HEK293 (cell line): Measurements from ENCODE around the gene LARP6.

Source experiments
- CTCF ChIA-PET: fragments of 350-600 bp; formaldehyde crosslinking; extraction: SDS; loops from one replicate; lab custom pipeline; 2021; ENCODE audit warnings: antibody characterized with exemption; lab: Yijun Ruan, JAX
- POLR2A ChIA-PET: fragments of 300-600 bp; formaldehyde crosslinking; extraction: SDS; loops from one replicate; lab custom pipeline; 2020; ENCODE audit warnings: antibody characterized with exemption, inconsistent platforms; lab: Yijun Ruan, JAX
- H3K27ac ChIP-seq: fragments of 200-500 bp; sonication (Bioruptor generic); 2 replicates; pipeline ENCODE4 v1.5.1; 2014; ENCODE audit warnings: low read depth, low read length, control low read depth, inconsistent platforms; ENCODE audit errors: extremely low read depth
- H3K36me3 ChIP-seq, 2 experiments: fragments of 200-500 bp in 1 of 2; sonication (Bioruptor generic) in 1 of 2; 1 replicate in 1 of 2; 2 replicates in 1 of 2; pipeline ENCODE4 v1.5.1; 2014 to 2017; ENCODE audit warnings: inconsistent platforms in 2 of 2, low read length in 2 of 2; ENCODE audit not compliant: control insufficient read depth in 2 of 2, insufficient read depth in 1 of 2
- H3K4me1 ChIP-seq: fragments of 200-500 bp; sonication (Bioruptor generic); 2 replicates; pipeline ENCODE4 v1.5.1; 2014; ENCODE audit warnings: mild to moderate bottlenecking, low read length, inconsistent platforms; ENCODE audit not compliant: control insufficient read depth, insufficient read depth
- H3K4me3 ChIP-seq: 2 replicates; pipeline ENCODE4 v1.5.1; 2011; ENCODE audit warnings: low read depth, mild to moderate bottlenecking, control low read depth, low read length, moderate library complexity
- H3K9me3 ChIP-seq: fragments of 200-500 bp; sonication (Bioruptor generic); 2 replicates; pipeline ENCODE4 v1.5.1; 2014; ENCODE audit warnings: low read depth, low read length, inconsistent platforms; ENCODE audit not compliant: control insufficient read depth, insufficient read depth
- KLF1 ChIP-seq: fragments of 450-650 bp; formaldehyde crosslinking; IDR thresholded peaks from 2 replicates; pipeline ENCODE4 v1.5.1; 2016; ENCODE audit warnings: missing biosample characterization, missing genetic modification characterization
- KLF8 ChIP-seq: fragments of 450-650 bp; formaldehyde crosslinking; IDR thresholded peaks from 2 replicates; pipeline ENCODE4 v1.5.1; 2016; ENCODE audit warnings: missing biosample characterization, missing genetic modification characterization
- OVOL3 ChIP-seq: fragments of 450-650 bp; formaldehyde crosslinking; IDR thresholded peaks from 2 replicates; pipeline ENCODE4 v1.5.1; 2016; ENCODE audit warnings: missing biosample characterization, missing genetic modification characterization
- YY1 ChIP-seq: fragments of 450-650 bp; formaldehyde crosslinking; IDR thresholded peaks from 2 replicates; pipeline ENCODE4 v1.5.1; 2018; ENCODE audit warnings: missing biosample characterization, missing genetic modification characterization
- ZNF121 ChIP-seq: fragments of 450-650 bp; formaldehyde crosslinking; IDR thresholded peaks from 2 replicates; pipeline ENCODE4 v1.5.1; 2016; ENCODE audit warnings: missing biosample characterization, missing genetic modification characterization
- ZNF169 ChIP-seq: fragments of 450-650 bp; formaldehyde crosslinking; IDR thresholded peaks from 2 replicates; pipeline ENCODE4 v1.5.1; 2016; ENCODE audit warnings: missing biosample characterization, missing genetic modification characterization
- ZNF23 ChIP-seq: fragments of 450-650 bp; formaldehyde crosslinking; IDR thresholded peaks from 2 replicates; pipeline ENCODE4 v1.5.1; 2016; ENCODE audit warnings: missing biosample characterization, missing genetic modification characterization, borderline replicate concordance
- ZNF354C ChIP-seq: fragments of 450-650 bp; formaldehyde crosslinking; IDR thresholded peaks from 2 replicates; pipeline ENCODE4 v1.5.1; 2016; ENCODE audit warnings: missing biosample characterization, missing genetic modification characterization, low read depth, borderline replicate concordance
- ZNF391 ChIP-seq: fragments of 450-650 bp; formaldehyde crosslinking; IDR thresholded peaks from 2 replicates; pipeline ENCODE4 v1.5.1; 2016; ENCODE audit warnings: low read depth, missing biosample characterization, missing genetic modification characterization, borderline replicate concordance
- ZNF510 ChIP-seq: fragments of 450-650 bp; formaldehyde crosslinking; IDR thresholded peaks from 2 replicates; pipeline ENCODE4 v1.5.1; 2018; ENCODE audit warnings: mild to moderate bottlenecking, missing genetic modification characterization, missing biosample characterization; ENCODE audit not compliant: insufficient replicate concordance
- ZNF555 ChIP-seq: fragments of 450-650 bp; formaldehyde crosslinking; conservative IDR thresholded peaks from 2 replicates; pipeline ENCODE4 v1.5.1; 2017; ENCODE audit warnings: missing biosample characterization, mild to moderate bottlenecking, missing genetic modification characterization, inconsistent platforms
- ZNF623 ChIP-seq: fragments of 450-650 bp; formaldehyde crosslinking; IDR thresholded peaks from 2 replicates; pipeline ENCODE4 v1.5.1; 2016; ENCODE audit warnings: missing biosample characterization, missing genetic modification characterization
- ZNF677 ChIP-seq: fragments of 450-650 bp; IDR thresholded peaks from 2 replicates; pipeline ENCODE4 v1.5.0; 2018; ENCODE audit warnings: missing biosample characterization, mild to moderate bottlenecking, missing genetic modification characterization, moderate library complexity
- ZXDB ChIP-seq: fragments of 450-650 bp; formaldehyde crosslinking; IDR thresholded peaks from 2 replicates; pipeline ENCODE4 v1.5.1; 2016; ENCODE audit warnings: missing biosample characterization, missing genetic modification characterization
- TF ChIP-seq, protein P1 (sequence below): fragments of 450-650 bp; formaldehyde crosslinking; IDR thresholded peaks from 2 replicates; pipeline ENCODE4 v1.5.1; 2016; ENCODE audit warnings: missing biosample characterization, missing genetic modification characterization
- TF ChIP-seq, protein P2 (sequence below): fragments of 450-650 bp; formaldehyde crosslinking; IDR thresholded peaks from 2 replicates; pipeline ENCODE4 v1.5.1; 2016; ENCODE audit warnings: missing biosample characterization, missing genetic modification characterization
- TF ChIP-seq, protein P3 (sequence below): fragments of 450-650 bp; formaldehyde crosslinking; IDR thresholded peaks from 2 replicates; pipeline ENCODE4 v1.5.1; 2016; ENCODE audit warnings: missing biosample characterization, missing genetic modification characterization
- TF ChIP-seq, protein P4 (sequence below): fragments of 450-650 bp; formaldehyde crosslinking; IDR thresholded peaks from 2 replicates; pipeline ENCODE4 v1.5.1; 2017; ENCODE audit warnings: missing biosample characterization, mild to moderate bottlenecking, missing genetic modification characterization, moderate library complexity
- TF ChIP-seq, protein P5 (sequence below): fragments of 450-650 bp; formaldehyde crosslinking; conservative IDR thresholded peaks from 2 replicates; pipeline ENCODE4 v1.5.1; 2016; ENCODE audit warnings: low read depth, missing biosample characterization, missing genetic modification characterization

LARP6 gene

DNA sequence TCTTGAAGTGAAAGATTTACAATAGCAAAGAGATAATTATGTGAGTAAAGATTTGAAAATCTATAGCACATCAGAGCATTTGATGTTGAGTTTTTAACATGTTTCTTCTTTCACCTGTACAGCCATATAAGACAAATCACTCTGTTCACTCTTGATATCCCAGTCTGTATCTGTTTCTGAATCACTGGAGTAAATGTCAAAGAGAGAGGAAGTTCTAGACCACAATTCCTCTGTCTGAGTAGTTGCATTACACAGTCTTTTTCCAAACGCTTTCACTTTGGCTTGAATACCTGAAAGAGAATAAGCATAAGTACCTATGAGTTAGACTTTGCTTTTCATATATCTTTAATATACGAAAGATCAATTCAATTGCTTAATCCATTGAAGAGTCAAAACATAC lies 28.4 kb upstream of the LARP6 start (continued):
- TF ChIP-seq, protein P1, sequence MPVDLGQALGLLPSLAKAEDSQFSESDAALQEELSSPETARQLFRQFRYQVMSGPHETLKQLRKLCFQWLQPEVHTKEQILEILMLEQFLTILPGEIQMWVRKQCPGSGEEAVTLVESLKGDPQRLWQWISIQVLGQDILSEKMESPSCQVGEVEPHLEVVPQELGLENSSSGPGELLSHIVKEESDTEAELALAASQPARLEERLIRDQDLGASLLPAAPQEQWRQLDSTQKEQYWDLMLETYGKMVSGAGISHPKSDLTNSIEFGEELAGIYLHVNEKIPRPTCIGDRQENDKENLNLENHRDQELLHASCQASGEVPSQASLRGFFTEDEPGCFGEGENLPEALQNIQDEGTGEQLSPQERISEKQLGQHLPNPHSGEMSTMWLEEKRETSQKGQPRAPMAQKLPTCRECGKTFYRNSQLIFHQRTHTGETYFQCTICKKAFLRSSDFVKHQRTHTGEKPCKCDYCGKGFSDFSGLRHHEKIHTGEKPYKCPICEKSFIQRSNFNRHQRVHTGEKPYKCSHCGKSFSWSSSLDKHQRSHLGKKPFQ (tag by site-specific recombination) = no peak
- TF ChIP-seq ZNF169 (tag by site-specific recombination) = no peak

DNA sequence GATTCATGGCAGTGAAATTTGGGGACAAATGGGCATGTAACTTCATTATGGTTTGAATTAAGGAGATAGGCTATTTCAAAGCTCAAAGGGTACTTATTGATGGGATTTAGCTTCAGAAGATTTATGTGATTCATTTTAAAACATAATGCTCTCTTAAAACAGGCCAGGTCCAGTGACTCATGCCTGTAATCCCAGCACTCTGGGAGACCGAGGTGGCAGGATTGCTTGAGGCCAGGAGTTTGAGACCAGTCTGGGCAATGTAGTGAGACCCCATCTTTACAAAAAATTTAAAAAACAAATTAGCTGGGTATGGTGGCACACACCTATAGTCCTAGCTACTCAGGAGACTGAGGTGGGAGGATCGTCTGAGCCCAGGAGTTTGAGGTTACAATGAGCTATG lies 26.8 kb upstream of the LARP6 start:
- H3K4me1 ChIP-seq = no peaks in the 10 kb centered on the region
- no peaks in the 10 kb centered on the region for H3K9me3 ChIP-seq
- no peak overlapping the region for H3K27ac ChIP-seq
- TF ChIP-seq ZNF677 (tag by site-specific recombination) (no peak), ZNF121 (tag by site-specific recombination) (peak; percentile 78)
- TF ChIP-seq, protein P2, sequence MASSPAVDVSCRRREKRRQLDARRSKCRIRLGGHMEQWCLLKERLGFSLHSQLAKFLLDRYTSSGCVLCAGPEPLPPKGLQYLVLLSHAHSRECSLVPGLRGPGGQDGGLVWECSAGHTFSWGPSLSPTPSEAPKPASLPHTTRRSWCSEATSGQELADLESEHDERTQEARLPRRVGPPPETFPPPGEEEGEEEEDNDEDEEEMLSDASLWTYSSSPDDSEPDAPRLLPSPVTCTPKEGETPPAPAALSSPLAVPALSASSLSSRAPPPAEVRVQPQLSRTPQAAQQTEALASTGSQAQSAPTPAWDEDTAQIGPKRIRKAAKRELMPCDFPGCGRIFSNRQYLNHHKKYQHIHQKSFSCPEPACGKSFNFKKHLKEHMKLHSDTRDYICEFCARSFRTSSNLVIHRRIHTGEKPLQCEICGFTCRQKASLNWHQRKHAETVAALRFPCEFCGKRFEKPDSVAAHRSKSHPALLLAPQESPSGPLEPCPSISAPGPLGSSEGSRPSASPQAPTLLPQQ (tag by site-specific recombination) = 0 out of 2 replicates have a peak, but pooled peaks have one; percentile 34
- CTCF ChIA-PET = interaction anchor here (0.9 to 5.8 kb wide), 2 partner anchors 12 to 55 kb away, joined by 7 to 23 read pairs; no protein-coding TSS in a partner anchor
- POLR2A ChIA-PET = interaction anchor here (0.5 kb wide), 1 partner anchor 18 kb away, joined by 5 read pairs; no protein-coding TSS in a partner anchor
- peaks cover 0 to 11% of the 10 kb centered on the region in 2 experiments; a peak in 1 of 3 replicates for H3K36me3 ChIP-seq
- no peak overlapping the region for H3K4me3 ChIP-seq

DNA sequence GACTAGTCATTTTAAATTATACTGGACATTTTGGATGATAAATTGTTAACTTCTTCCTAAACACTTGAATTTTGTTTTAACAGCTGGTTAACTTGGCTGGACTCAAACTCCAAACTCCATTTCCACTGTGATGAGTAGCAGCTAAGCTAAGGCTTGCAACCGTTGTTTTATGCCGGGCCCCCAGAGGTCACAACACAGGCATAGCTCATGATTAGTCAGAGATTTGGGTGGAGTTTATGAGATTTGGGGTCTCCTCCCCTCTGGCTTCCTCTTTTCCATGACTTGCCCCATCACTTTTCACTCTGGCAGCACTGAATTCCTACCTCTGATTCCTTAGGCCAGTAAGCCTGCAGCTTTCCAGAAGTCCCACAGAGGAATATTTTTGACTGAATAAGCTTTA lies 25.4 kb upstream of the LARP6 start:
- CTCF ChIA-PET = interaction anchor here (0.7 to 5.8 kb wide), 7 partner anchors 9 to 223 kb away, joined by 3 to 23 read pairs (median 5); partner anchors contain the start of gene LARP6
- H3K36me3 ChIP-seq = peaks cover 0 to 11% of the 10 kb centered on the region in 2 experiments; a peak in 1 of 3 replicates
- POLR2A ChIA-PET = interaction anchor here (0.6 to 0.7 kb wide), 2 partner anchors 13 to 1360 kb away, joined by 3 to 5 read pairs; partner anchors contain the start of genes LRRC49 and THAP10
- H3K4me3 ChIP-seq = no peak overlapping the region
- H3K27ac ChIP-seq = no peak overlapping the region
- no peaks in the 10 kb centered on the region for H3K4me1 ChIP-seq
- no peaks in the 10 kb centered on the region for H3K9me3 ChIP-seq
- TF ChIP-seq, protein P3, sequence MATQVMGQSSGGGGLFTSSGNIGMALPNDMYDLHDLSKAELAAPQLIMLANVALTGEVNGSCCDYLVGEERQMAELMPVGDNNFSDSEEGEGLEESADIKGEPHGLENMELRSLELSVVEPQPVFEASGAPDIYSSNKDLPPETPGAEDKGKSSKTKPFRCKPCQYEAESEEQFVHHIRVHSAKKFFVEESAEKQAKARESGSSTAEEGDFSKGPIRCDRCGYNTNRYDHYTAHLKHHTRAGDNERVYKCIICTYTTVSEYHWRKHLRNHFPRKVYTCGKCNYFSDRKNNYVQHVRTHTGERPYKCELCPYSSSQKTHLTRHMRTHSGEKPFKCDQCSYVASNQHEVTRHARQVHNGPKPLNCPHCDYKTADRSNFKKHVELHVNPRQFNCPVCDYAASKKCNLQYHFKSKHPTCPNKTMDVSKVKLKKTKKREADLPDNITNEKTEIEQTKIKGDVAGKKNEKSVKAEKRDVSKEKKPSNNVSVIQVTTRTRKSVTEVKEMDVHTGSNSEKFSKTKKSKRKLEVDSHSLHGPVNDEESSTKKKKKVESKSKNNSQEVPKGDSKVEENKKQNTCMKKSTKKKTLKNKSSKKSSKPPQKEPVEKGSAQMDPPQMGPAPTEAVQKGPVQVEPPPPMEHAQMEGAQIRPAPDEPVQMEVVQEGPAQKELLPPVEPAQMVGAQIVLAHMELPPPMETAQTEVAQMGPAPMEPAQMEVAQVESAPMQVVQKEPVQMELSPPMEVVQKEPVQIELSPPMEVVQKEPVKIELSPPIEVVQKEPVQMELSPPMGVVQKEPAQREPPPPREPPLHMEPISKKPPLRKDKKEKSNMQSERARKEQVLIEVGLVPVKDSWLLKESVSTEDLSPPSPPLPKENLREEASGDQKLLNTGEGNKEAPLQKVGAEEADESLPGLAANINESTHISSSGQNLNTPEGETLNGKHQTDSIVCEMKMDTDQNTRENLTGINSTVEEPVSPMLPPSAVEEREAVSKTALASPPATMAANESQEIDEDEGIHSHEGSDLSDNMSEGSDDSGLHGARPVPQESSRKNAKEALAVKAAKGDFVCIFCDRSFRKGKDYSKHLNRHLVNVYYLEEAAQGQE = no peak
- no peak for TF ChIP-seq KLF1 (tag by site-specific recombination)
- TF ChIP-seq ZNF623 (tag by site-specific recombination) = no peak
- TF ChIP-seq ZNF354C = no peak
- TF ChIP-seq ZNF510 (tag by site-specific recombination) = no peak
- no peak for TF ChIP-seq ZXDB (tag by site-specific recombination)
- no peak for TF ChIP-seq ZNF391 (tag by site-specific recombination)
- no peak for TF ChIP-seq KLF8 (tag by site-specific recombination)
- no peak for TF ChIP-seq OVOL3 (tag by site-specific recombination)
- TF ChIP-seq, protein P4, sequence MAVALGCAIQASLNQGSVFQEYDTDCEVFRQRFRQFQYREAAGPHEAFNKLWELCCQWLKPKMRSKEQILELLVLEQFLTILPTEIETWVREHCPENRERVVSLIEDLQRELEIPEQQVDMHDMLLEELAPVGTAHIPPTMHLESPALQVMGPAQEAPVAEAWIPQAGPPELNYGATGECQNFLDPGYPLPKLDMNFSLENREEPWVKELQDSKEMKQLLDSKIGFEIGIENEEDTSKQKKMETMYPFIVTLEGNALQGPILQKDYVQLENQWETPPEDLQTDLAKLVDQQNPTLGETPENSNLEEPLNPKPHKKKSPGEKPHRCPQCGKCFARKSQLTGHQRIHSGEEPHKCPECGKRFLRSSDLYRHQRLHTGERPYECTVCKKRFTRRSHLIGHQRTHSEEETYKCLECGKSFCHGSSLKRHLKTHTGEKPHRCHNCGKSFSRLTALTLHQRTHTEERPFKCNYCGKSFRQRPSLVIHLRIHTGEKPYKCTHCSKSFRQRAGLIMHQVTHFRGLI = no peak
- TF ChIP-seq, protein P5, sequence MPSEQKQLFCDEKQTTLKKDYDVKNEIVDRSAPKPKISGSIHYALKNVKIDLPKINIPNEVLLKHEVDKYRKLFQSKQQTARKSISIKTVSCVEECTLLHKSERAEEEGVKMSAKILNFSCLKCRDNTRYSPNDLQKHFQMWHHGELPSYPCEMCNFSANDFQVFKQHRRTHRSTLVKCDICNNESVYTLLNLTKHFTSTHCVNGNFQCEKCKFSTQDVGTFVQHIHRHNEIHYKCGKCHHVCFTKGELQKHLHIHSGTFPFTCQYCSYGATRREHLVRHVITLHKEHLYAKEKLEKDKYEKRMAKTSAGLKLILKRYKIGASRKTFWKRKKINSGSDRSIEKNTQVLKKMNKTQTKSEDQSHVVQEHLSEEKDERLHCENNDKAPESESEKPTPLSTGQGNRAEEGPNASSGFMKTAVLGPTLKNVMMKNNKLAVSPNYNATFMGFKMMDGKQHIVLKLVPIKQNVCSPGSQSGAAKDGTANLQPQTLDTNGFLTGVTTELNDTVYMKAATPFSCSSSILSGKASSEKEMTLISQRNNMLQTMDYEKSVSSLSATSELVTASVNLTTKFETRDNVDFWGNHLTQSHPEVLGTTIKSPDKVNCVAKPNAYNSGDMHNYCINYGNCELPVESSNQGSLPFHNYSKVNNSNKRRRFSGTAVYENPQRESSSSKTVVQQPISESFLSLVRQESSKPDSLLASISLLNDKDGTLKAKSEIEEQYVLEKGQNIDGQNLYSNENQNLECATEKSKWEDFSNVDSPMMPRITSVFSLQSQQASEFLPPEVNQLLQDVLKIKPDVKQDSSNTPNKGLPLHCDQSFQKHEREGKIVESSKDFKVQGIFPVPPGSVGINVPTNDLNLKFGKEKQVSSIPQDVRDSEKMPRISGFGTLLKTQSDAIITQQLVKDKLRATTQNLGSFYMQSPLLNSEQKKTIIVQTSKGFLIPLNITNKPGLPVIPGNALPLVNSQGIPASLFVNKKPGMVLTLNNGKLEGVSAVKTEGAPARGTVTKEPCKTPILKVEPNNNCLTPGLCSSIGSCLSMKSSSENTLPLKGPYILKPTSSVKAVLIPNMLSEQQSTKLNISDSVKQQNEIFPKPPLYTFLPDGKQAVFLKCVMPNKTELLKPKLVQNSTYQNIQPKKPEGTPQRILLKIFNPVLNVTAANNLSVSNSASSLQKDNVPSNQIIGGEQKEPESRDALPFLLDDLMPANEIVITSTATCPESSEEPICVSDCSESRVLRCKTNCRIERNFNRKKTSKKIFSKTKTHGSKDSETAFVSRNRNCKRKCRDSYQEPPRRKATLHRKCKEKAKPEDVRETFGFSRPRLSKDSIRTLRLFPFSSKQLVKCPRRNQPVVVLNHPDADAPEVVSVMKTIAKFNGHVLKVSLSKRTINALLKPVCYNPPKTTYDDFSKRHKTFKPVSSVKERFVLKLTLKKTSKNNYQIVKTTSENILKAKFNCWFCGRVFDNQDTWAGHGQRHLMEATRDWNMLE = no peak
- no peak for TF ChIP-seq ZNF555
- no peak for TF ChIP-seq YY1
- no peak for TF ChIP-seq ZNF23 (tag by site-specific recombination)
